22Rv1 (cell line): ENCODE results near the gene DCBLD2.

ENCODE experiments used
- H3K27ac ChIP-seq: fragments of 450-650 bp; 2 replicates; pipeline ENCODE4 v1.5.1; 2017
- ZFX ChIP-seq: fragments of 450-650 bp; IDR thresholded peaks from 2 replicates; pipeline ENCODE4 v1.6.1; 2017; ENCODE audit warnings: antibody characterized with exemption, borderline replicate concordance
- TF ChIP-seq, protein P1 (sequence below): fragments of 450-650 bp; IDR thresholded peaks from 2 replicates; pipeline ENCODE4 v1.5.1; 2017; ENCODE audit warnings: mild to moderate bottlenecking

DCBLD2 gene

DNA sequence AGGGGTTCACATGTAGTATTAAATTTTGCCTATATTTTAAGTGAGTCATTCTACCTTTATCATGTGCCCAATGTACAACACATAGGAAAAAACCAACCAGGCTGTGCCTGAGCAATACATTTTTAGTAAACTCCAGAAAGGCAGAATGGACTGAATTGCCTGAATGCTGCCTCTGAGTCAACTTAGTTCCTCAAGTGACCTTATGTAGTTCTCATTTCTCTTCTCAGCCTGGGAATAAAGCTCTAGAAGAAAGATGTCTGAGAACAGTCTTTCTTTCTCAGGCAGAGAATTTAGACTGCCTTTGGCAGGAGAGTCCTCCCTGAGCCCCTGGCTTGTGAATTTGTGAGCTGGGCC, 125.4 kb downstream of the DCBLD2 start:
- H3K27ac ChIP-seq: no peak overlapping the region
- no peak for TF ChIP-seq ZFX
- TF ChIP-seq, protein P1, sequence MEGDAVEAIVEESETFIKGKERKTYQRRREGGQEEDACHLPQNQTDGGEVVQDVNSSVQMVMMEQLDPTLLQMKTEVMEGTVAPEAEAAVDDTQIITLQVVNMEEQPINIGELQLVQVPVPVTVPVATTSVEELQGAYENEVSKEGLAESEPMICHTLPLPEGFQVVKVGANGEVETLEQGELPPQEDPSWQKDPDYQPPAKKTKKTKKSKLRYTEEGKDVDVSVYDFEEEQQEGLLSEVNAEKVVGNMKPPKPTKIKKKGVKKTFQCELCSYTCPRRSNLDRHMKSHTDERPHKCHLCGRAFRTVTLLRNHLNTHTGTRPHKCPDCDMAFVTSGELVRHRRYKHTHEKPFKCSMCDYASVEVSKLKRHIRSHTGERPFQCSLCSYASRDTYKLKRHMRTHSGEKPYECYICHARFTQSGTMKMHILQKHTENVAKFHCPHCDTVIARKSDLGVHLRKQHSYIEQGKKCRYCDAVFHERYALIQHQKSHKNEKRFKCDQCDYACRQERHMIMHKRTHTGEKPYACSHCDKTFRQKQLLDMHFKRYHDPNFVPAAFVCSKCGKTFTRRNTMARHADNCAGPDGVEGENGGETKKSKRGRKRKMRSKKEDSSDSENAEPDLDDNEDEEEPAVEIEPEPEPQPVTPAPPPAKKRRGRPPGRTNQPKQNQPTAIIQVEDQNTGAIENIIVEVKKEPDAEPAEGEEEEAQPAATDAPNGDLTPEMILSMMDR: no peak

DNA sequence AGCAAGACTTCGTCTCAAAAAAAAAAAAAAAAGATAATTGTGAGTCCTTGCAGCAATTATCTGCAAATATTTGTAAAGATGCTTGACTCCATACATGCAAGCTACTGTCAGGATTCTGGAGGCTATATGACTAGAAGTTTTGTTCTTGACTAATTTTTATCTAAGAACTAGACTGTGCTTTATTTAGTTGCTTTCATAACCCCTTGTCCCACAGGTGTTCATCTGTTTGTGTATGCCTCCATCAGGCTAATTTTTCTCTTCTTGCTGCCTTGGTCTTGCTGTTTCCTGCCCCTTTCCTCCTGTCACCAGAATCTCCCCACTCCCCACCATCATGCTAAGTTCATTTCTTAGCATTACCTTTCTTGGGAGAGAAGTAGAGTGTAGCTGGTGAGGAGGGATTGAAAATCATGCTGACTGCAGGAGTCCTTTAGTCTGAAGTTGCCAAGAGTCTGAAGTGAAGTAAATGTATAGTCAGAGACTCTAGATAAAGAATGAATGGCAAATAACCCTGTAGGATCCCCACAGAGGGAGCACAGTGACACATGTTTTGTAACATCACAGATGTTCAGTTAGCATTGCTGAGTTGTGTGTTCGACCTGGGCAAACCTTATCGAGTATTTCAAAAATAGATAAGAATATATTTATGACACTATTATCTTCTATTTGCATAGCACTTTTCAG, 125.9 kb downstream of the DCBLD2 start:
- TF ChIP-seq, protein P1: no peak
- TF ChIP-seq ZFX: no peak
- no peak overlapping the region for H3K27ac ChIP-seq

DNA sequence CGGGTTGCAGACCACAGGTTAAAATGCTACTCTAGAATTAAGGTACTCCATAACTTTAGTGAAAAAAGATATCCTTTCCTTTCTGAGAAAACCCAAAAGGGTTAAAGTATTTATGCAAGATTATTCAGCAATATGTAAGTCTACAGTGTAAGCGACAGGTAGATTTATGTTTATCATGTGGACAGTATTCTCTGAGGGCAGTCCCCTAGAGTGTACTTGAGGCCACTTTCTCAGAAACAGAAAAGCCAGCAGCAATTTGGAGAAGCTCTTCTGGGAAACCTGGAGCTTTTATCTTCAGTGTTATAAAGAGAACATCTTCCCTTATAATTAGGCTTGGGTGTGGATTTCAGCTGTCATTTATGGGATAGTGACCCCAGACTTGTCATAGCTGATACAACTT, 129.5 kb downstream of the DCBLD2 start:
- no peak for TF ChIP-seq ZFX
- no peak overlapping the region for H3K27ac ChIP-seq

DNA sequence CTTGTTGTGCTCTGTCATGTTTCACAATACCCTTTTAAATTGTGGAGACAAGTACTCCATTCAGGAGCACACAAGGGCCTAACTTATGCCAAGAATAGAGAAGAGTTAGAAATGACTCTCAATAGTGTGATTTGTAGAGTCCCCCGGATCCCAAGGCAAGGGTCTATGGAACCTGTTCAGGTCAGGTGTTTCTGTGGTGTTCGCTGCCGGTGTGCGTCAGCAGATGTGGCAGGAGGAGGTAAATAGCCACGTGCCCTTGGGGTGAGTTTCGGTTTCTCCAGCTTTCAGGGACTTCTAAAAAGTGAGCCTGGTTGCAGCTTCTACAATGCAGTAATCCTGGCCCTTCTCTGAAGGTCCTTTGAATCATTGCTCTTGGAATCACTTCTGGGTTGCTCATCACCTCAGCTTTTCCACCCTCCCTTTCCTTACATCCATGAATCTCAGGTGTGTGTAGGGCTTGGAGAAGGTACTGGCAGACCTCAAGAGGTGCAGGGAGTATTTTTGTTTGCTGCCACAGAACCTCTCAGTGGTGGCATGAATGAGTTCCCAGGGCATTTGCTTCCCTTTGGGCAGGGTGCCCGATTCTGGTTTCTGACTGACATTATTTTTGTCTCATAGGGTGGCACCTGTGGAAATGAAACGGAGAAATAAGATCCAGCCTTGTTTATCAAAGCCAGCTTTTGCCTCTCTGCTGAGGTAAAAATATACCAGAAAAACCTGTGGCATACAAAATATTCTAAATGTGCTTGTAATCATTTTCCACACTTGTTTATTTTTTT, 131.0 kb downstream of the DCBLD2 start:
- TF ChIP-seq ZFX: no peak
- TF ChIP-seq, protein P1: no peak
- H3K27ac ChIP-seq: no peak overlapping the region

DNA sequence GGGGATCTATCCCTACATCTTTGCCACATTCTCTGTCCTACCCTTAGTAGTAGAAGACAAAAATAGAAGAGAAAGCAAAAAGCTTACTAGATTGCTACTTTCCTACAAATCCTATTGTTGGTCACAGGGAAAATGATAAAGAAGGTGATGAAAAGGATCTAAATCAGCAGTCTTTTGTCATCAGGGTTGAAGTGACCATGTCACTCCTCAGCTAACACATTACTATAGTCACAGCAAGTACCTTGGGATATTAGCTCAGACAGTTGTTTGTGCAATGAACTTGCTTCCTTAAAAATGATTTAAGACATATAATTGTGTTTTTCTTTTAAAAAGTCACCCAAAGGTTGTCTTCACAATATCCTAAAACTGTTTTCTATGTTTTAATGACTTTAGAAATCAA, 132.0 kb downstream of the DCBLD2 start:
- no peak overlapping the region for H3K27ac ChIP-seq
- no peak for TF ChIP-seq ZFX
- TF ChIP-seq, protein P1: no peak

DNA sequence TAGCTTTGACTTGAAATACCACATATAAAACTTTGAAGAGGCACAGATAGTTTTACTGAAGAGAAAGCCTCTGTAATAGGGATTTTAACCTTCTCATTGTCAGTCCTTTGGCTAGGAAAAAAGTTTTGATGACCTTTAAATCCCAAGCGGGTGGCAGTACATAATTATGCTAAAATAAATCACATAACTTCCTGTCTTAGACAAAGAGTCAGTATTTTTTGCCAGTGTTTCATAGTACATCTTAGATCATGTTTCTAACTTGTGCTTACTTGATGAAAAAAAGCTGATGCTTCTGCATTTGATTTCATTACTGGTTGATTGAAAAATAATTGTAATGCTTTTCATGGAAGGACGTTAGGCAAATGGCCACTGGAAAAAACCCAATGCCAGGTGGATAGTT, 132.5 kb downstream of the DCBLD2 start:
- no peak overlapping the region for H3K27ac ChIP-seq
- TF ChIP-seq, protein P1: no peak
- TF ChIP-seq ZFX: no peak

DNA sequence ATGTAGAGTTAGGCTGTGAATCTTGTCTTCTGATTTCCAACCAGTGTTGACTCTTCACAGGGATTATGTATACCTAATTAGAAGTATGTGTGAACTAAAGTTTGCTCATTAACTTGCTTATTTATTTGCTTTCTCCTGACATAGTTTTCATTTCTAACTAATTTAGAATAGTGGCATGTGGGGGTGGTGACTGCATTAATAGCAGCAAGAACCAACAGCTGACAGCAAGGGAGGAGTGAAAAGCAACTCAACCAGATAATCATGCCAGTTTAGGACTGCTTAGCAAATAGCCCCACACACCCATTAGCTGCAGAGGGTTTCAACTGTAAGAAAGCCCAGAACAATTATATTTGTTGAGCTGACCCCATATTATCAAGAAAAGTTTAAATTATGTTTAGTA, 134.6 kb downstream of the DCBLD2 start:
- H3K27ac ChIP-seq: no peak overlapping the region
- TF ChIP-seq, protein P1: no peak
- TF ChIP-seq ZFX: no peak
